ENCODE data around the gene ANGEL1.

The ANGEL1 gene

DNA sequence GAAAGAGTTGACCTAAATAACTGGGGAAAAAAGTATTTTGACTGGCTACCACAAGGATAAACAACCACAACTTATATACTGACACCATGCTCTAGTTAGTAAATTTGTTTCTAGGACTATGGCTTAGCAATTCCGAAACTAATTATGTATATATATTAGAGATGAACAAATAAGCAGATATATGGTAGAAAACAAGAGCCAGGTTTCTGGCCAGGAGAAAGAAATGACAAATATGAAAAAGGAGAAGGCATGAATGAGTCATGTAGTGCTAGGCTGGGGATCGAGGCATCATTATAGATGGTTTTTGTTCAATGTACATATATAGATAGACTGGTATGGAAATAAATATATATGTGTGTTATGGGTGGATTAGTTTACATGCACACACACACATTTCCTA lies 8.0 kb upstream of the ANGEL1 start:
- no peak for DNase-seq (ENCODE audit: low read depth)

DNA sequence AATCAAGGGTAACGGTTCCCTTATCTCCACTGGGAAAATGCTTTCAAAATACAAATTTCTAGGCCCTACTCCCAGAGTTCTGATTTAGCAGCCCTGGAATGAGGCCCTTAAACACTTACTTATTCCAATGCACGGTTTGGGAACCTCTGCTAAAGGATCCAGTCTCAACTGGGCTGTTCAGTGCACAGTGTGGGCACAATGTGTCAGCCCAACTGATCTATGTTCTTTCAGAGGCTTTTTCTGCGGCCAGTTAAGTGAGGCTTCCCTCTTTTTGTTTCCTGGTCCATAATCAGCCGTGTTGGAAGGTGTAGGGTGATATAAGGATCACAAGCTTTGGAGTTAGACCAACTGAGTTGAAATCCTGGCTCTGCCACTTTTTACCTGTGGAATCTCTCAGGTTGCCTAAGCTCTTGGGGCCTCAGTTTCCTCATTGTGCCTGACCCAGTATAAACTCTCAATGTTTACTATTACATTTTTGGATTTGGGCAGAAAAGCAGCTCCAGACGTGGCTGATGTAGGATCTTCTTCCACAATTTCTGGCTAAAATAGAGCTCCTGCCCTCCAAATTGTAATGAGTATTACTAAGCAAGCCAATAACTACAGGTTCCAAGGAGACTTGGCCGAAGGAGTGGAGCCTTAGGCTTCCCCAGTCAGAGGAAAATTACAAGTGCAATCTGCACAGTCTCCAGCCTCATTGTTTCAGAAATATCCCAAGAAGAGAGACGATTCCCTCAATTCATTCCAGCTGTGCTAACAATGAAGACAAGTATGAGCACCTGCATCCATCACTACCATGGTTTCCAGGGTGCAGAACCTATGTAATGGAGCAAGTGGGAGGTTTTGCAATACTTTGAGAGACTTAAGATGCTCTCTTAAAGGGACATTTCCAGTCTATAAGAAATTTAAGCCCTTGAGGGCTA lies 2.3 kb upstream of the ANGEL1 start:
- no peak for DNase-seq (ENCODE audit: low read depth)

DNA sequence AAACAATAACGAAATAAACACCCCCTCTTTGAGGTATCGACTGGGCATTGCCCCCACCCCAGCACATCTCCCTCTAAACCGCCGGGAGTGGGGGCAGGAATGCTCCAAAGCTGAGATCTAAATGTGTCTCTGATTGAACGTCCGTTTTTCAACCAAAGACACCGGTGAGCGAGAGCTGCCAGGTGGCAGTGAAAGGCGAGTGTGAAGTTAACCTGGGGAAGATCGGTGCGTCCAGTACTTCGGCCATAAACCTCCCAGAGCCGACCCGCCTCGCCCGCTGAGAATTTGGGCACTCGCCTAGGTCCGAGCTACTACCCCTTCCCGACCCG lies 625 bp downstream of the ANGEL1 start:
- no peak for DNase-seq (ENCODE audit: low read depth)

DNA sequence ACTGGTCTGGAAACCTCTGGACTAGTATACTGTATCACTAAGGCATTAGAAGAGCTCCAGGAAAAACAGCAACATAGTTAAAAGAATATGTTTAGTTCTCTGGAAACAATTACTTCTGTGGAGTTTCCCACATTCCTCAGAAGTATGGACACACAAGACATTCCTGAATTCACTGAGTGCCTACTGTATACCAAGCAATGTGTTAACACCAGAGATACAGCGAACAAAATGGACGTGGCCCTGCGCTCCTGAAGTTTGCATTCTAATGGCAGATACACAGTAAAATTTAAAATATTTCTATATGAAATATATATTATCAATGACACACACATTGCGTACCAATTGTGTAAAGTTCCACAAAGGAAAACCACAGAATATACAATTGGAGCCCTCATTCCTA lies 1.1 kb downstream of the ANGEL1 start:
- no peak for DNase-seq (ENCODE audit: low read depth)

DNA sequence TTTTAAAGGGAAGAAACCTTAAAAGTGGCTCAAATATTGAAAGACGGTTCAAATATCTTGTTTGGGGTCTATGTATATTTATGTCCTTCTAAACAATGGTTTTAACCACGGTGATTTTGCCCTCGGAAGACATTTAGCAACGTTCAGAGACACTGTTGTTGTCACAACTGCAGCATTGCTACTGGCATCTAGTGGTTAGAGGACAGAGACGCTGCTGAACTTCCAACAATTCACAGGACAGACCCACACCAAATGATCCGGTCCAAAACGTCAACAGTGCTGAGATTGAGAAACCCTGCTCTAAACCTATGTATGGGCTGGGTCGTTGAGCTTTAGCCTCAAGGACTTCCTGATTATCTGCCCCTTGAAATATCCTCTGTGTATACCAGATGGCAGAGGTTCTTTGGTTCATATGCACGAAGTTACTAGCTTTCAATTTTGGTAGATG lies 1.7 kb downstream of the ANGEL1 start:
- DNase-seq (ENCODE audit: low read depth): no peak

DNA sequence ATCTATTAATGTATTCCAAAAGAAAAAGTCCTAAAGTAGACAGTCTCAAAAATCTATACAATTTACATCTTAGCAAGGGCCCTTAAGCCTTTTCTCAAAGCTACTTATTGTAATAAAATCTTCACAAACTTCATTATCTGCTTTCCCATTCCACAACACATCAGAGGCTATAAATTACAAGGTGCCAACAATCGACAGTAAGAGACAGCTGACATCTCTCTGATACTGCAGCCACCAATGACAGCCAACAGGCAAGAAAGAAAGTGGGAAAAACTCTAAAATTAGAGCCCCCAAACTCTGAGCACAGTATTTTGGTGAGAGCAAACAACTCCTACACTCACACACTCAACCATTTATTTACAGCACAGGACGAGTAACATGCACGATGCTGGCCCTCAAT lies 2.2 kb downstream of the ANGEL1 start:
- no peak for DNase-seq (ENCODE audit: low read depth)

DNA sequence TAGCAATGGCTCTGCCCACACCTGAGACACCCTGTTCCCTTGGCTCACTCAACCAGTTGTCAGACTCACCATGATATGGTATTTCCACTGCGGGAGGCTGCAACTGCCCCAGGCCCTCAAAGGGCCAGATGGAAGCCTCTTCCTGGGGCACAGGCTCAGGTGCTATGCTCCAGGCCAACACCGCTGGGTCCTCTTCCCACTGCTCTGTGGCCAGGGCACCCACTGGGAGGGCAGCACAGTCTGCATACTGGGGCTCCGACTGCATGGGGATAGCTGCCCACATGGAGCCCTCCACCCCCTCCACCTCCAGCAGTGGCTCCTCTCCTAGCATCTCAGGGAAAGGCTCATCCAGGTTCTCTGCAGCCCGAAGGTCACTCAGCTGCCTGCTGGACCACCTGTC lies 3.7 kb downstream of the ANGEL1 start:
- DNase-seq (ENCODE audit: low read depth): no peak

DNA sequence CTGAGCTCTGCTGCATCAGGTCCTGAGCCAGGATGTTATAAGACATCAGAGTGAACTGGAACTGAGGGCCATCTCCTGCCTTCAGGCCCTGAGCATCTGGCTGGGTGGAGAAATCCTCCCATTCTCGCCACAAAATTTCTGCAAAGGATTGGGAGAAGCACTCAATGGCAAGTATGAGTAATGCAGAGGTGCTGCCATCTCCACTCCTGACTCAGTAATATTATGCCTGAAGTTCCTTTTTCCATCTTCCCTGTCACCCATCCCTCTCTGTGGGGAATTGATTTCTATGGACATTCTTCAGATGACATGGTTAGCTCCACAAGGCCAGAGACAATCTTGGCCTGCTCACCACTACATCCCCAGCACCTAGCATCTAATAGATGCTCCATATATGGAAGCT lies 4.7 kb downstream of the ANGEL1 start:
- no peak for DNase-seq (ENCODE audit: low read depth)

DNA sequence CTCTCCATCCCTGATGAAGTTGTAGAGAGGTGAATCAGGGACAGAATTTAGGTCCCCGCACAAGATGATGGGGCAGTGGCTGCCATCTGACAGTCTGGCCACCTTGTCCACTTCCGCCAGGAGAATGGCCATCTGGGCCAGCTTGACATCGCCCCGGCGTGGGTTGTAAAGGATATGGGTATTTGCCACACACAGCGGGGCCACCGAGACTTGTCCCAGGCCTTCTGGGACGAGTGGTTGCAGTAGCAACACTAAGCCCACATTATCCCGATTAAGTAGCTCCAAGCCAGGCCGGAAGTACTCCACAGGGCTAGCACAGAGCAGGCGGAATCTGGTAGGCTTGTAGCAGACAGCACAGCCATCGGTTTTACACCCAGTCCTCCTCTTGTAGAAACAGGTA lies 6.2 kb downstream of the ANGEL1 start:
- no peak for DNase-seq (ENCODE audit: low read depth)

DNA sequence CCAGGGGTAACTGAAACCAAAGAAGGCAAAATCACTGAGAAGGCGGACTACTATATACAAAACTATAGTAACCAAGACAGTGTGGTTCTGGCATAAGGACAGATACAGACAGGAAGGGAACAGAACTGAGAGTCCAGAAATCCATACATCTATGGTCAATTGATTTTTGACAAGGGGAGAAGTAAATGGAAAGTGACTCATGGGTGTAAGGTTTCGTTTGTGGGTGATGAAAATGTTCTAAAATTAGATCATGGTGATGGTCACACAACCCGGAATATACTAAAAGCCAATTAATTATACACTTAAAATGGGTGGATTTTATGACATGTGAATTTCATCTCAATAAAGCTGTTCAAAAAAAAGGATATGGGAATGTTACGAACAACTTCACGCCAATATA lies 18.7 kb downstream of the ANGEL1 start:
- DNase-seq (ENCODE audit: low read depth): no peak

DNA sequence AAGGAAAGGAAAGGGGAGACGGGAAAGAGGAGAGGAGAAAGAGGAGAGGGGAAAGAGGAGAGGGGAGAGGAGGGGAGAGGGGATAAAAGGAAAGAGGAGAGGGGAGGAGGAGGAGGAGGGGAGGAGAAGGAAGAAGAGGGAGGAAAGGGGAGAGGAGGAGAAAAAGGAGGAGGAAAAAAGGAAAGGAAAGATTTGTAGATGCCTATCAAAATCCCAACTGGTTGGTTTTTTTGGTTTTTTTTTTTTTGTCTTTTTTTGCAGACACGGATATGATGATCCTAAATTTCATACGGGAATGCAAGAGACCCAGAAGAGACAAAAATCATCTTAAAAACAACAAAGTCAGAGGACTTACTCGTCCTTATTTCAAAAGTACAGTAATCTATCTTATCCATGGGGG lies 19.4 kb downstream of the ANGEL1 start:
- no peak for DNase-seq (ENCODE audit: low read depth)

DNA sequence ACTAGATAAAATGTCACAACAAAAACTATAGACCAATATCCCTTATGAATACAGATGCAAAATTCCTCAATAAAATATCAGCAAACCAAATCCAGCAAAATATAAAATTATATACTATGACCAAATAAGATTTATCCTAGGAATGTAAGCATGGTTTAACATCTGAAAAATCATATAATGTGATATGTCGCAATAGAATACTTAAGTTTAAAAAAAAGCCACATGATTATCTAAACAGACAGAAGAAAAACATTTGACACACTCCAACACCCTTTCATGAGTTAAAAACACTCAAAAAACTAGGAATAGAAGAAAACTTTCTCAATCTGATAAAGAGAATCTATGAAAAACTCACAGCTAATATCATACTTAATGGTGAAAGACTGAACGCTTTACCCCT lies 20.3 kb downstream of the ANGEL1 start:
- no peak for DNase-seq (ENCODE audit: low read depth)

DNA sequence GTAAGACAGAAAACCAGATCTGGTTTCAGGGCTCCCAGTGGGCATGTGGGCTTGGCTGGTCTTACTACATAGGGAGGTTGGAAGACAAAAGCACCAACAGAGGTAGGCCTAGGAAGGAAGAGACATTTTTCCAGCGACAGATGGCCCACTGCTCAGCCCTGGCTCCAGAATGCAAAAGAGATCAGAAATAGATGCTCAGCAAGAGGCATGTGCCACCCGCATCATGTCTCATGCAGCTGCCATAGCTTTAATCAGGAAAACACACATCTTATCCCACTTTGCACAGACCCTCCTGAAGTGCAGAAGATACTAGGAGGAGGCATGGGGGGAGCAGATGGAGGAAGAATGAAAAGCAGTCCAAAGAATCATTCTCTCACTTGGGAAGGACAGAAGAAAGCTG lies 26.1 kb downstream of the ANGEL1 start:
- no peak for DNase-seq (ENCODE audit: low read depth)

DNA sequence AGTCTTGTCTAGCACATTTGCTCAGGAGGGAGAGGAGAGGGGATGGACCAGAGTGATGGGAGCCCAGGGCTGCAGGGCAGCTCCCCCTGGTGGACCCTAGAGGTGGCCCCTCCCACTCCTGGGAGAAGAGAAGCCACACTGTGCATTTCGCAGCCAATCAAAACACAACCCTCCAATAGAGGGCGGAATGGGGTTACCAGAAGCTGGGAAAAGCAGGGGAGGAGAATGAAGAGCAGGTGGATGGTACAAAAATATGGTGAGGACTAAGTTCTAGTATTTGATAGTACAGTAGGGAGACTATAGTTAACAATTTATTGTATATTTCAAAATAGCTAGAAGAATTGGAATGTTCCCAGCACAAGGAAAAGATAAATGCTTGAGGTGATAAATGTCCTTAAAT lies 27.8 kb downstream of the ANGEL1 start:
- DNase-seq (ENCODE audit: low read depth): peak; percentile 12

DNA sequence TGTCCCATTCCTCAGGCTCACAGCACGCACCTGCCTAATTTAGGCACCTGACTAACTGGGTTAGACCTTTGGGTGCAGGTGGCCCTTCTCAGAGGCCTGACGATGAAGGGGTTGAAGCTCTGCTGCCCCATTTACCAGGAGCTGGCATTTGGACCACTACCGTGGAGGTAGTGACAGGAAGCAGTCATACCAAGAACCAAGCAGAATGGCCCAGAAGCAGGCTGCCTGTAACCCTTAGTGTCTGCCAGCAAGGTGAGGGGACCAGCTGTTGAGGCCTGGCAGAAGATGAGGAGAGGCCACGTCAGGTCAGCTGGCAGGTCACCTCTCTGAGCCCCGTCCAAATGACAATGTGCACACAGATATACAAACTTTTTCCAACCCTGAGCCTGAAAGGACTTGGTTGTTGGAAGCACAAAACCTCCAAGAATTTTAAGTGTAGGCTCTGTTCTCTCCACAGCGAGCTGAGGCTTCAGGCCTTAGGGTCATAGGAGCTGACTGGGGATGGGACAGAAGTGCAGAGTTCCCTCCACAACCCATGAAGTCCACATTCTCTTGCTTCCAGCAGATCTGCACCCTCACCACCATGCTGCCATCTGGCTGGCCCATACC lies 28.3 kb downstream of the ANGEL1 start:
- no peak for DNase-seq (ENCODE audit: low read depth)

DNA sequence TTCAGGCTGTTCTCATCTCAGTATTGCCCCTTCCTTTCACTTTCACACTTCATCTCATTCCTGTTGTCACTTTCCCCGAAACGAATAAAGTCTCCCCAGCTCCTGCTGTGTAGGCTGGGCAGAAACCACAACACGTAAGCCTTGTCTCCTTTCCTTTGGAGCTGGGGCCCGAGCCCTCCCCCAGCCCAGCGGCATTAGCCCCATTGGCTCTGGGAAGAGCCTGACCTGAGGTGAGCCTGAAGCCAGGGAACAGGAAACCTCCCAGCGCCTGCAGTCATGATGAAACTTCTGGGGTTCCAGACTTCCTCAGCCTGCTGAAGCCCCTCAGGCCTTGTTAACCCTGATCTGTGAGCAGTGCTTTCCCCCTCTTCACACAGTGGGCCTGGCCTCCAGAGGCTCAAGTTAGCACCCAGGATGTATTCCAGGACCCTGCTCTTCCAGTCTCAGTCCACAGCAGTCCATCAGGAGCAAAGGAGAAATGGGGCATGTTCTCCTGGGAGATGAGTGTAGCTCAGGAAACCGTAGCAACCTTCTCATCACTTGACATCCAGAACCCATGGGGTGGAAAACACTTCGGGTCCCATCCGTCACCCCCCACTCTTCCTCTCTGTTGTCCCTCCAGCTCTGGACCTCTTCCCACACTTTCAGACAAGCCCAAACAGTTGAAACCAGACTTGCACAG lies 29.7 kb downstream of the ANGEL1 start:
- DNase-seq (ENCODE audit: low read depth): no peak

DNA sequence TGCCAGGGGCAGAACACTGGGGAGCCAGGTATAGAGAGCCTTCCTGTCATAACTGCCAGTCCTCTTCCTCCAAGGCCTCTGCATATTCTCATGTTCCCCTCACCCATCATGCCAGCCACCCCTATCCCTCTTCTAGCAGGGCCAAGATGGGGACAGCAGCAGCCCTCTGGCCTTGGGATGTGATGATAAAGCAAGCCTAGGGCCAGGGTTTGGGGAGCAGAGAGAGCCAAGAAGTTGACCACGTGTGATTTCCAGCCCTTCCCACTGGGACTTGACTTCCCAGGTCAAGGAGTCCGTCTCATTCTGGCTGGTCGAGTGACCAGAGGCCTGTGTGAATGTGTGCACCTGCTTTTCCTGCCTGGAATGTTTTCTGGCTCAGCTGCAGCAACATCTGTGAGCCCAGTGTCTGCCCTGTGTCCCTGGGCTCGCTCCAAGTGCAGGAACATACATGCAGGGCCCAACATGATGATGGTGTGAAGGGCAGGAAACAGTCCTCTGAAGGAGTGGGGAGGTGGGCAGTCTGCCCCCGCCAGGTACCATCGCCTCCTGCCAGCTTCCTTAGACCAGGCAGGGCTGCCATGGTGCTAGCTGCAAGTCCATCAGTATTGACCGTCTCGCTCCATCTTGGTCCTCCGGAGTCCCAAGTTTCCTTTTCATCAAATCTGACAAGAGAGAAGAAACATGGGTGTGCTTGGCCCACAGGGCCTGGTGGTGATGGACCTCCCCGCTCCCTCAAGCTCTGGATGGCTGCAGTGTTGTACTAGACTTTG lies 30.4 kb downstream of the ANGEL1 start:
- no peak for DNase-seq (ENCODE audit: low read depth)

DNA sequence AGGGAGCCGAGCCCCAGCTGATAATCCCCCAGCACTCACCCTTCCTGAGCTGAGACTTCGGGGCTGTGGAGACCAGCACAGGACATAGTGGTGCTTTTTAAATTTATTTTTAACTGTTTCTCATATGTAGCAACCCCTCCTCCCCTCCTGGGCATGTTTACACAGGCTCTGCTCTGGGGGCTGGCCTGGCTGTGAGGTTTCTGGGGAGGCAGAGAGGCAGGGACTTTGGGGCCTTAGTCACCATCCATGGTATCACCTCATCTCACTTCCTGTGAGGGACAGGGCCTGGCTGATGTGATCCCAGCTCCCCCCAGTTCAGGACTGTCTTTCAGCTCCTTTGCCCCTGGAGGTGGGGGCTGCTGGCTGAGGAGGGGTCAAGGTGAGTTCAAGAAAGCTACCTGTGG lies 31.0 kb downstream of the ANGEL1 start:
- no peak for DNase-seq (ENCODE audit: low read depth)

DNA sequence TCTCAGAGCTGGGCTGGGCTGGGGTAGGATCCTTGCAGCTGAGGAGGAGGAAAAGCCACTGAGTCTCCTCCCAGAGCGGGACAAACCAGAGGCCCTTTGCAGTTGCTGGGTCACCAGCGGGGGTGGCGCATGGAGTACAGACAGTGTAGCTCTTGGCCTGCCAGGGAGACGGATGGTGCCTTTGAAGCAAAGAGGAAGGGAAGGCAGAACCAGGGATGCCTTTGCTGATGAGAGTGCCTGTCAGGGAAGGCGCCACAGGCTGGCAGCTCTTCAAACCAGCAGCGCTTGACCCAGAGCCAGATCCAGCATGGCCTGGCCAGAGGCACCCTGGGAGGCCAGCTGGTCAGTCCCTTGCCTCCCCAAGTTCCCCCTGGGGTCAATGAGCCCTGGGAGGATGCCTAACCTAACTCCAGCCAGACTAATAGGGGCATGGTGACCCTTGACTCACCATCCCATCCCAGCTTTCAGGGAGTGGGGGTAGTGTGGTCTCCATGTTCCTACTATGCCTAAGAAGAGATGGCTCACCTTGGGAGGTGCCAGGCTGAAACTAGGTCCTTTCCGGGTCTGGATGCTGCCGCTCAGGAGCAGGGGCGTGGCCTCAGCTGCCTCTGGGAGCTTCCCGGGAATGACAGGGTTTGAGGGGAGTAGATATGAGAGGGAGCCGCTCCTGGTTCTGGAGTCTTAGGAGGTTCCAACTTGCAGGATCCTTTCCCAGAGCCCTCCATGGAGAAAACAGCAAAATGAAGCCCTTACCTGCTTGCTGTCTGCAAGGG lies 31.6 kb downstream of the ANGEL1 start:
- DNase-seq (ENCODE audit: low read depth): no peak

DNA sequence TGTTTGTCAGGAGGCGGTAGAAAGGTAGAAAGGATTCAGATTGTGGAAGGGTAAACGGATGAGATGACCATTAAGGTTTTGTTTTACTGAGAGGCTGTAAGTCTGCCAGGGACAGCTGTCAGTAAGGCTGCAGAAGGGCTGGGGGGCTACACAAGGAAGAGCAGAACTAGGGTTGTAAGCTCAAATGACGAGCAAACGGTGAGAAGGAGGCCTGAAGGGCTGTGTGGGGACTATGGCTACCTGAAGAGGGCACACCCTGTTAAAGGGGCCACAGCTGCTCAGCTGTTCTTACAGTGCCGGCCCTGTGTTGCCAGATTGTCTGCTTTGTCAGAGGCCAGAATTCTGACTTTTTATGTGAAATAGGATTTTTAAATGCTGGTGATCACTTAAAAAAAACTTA lies 32.3 kb downstream of the ANGEL1 start:
- no peak for DNase-seq (ENCODE audit: low read depth)

DNA sequence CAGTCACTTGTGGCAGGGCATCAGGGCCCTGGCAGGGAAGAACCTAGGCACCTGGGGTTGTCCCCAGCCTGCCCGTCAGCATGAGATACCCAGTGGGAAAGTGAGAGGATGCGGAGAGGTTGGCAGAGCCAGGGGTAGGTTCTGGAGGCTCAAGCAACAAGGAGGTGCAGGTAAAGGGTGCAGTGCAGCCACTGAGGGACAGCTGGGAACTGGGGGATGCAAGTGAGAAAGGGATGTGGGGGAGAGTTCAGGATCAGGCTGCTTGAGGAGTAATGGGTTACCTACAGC lies 32.7 kb downstream of the ANGEL1 start:
- DNase-seq (ENCODE audit: low read depth): no peak
